K562 (cell line): ENCODE measurements around the gene ACAA2. TPM values are rescaled to one million over a fixed set of nuclear protein-coding genes. Genes with fewer than 3 reads are reported as not detected.

Source experiments
- ATAC-seq: fragments of 200-7000 bp; cut with Tn5 transposase; 3 replicates; pipeline ENCODE4 v1.9.1; 2020; ENCODE audit warnings: moderate library complexity
- BruUV-seq: library from RNA; stranded (reverse); fragments of 400-500 nt; replicated peaks from 2 replicates; lab custom pipeline; 2021; lab: Mats Ljungman, UMichigan
- CTCF ChIA-PET: fragments of 300-600 bp; formaldehyde crosslinking; extraction: SDS; loops from one replicate; lab custom pipeline; 2021; ENCODE audit warnings: low intra/inter-chr PET ratio; lab: Yijun Ruan, JAX
- POLR2A ChIA-PET: fragments of 300-600, 350-650 bp; sonication (Branson Sonifier 250); formaldehyde crosslinking; extraction: SDS; loops from one replicate; lab custom pipeline; 2021; ENCODE audit warnings: antibody characterized with exemption, inconsistent platforms; lab: Yijun Ruan, JAX
- DNase-seq, 4 experiments: peaks; one replicate each; pipeline versions ENCODE4 v3.0.0 to v3.0.0-alpha.2; 2011 to 2018; ENCODE audit warnings: low spot score in 3 of 4, mixed read lengths in 3 of 4; ENCODE audit errors: extremely low read depth in 1 of 4
- FAIRE-seq: peaks from 2 replicates; lab custom pipeline; 2011; peaks lifted over from hg19 to GRCh38; lab: Jason Lieb, UNC
- H2AFZ ChIP-seq: 2 replicates; pipeline ENCODE4 v1.6.0; 2011; ENCODE audit warnings: low read depth, low read length, control low read depth, inconsistent platforms
- H3K27ac ChIP-seq: fragments of 200-600 bp; 3 replicates; pipeline ENCODE4 v1.8.0; 2011; ENCODE audit warnings: low read depth, mild to moderate bottlenecking, control low read depth, inconsistent platforms, low read length, moderate library complexity, mixed read lengths; ENCODE audit errors: extremely low read depth
- H3K27me3 ChIP-seq, 2 experiments: fragments of 300-600 bp in 1 of 2; 2 replicates in 1 of 2; 3 replicates in 1 of 2; pipeline versions ENCODE4 v1.6.0 to v1.8.0; 2011; ENCODE audit warnings: inconsistent platforms in 2 of 2, low read length in 2 of 2, mild to moderate bottlenecking in 1 of 2, mixed read lengths in 1 of 2, moderate library complexity in 1 of 2; ENCODE audit not compliant: control insufficient read depth in 2 of 2, insufficient read depth in 2 of 2
- H3K36me3 ChIP-seq: fragments of 300-600 bp; 3 replicates; pipeline ENCODE4 v1.8.0; 2011; ENCODE audit warnings: mild to moderate bottlenecking, low read length, inconsistent platforms; ENCODE audit not compliant: control insufficient read depth, insufficient read depth
- H3K4me1 ChIP-seq, 2 experiments: fragments of 200-600 bp in 1 of 2; replicated peaks in 1 of 2; 2 replicates in 1 of 2; 3 replicates in 1 of 2; pipeline versions ENCODE4 v1.5.1 to v1.8.0; 2011; ENCODE audit warnings: inconsistent platforms in 2 of 2, low read length in 2 of 2, mild to moderate bottlenecking in 1 of 2, mixed read lengths in 1 of 2, moderate library complexity in 1 of 2; ENCODE audit not compliant: control insufficient read depth in 2 of 2, insufficient read depth in 2 of 2
- H3K4me2 ChIP-seq: 2 replicates; pipeline ENCODE4 v1.6.1; 2011; ENCODE audit warnings: low read length, control low read depth, inconsistent platforms, mixed read lengths; ENCODE audit not compliant: insufficient read depth
- H3K4me3 ChIP-seq: fragments of 200-600 bp; sonication (generic), shearing (Covaris generic); 2 replicates; pipeline ENCODE4 v1.5.1; 2016; ENCODE audit warnings: control low read depth, inconsistent platforms
- H3K79me2 ChIP-seq: fragments of 200-600 bp; 3 replicates; pipeline ENCODE4 v1.8.0; 2011; ENCODE audit warnings: low read length, inconsistent platforms; ENCODE audit not compliant: control insufficient read depth, insufficient read depth
- H3K9ac ChIP-seq, 2 experiments: 2 replicates each; pipeline versions ENCODE4 v1.6.0 to v1.6.1; 2011; ENCODE audit warnings: low read depth in 2 of 2, low read length in 2 of 2, control low read depth in 1 of 2, inconsistent platforms in 1 of 2, mild to moderate bottlenecking in 1 of 2, mixed read lengths in 1 of 2; ENCODE audit not compliant: insufficient read depth in 1 of 2
- H3K9me1 ChIP-seq: one replicate; pipeline ENCODE4 v1.6.0; 2011; ENCODE audit warnings: inconsistent platforms, mild to moderate bottlenecking, low read length, moderate library complexity; ENCODE audit not compliant: control insufficient read depth, insufficient read depth
- H3K9me3 ChIP-seq: replicated peaks from 2 replicates; pipeline ENCODE4 v1.5.1; 2011; ENCODE audit warnings: low read depth, low read length, inconsistent platforms; ENCODE audit not compliant: control insufficient read depth, insufficient read depth
- H4K20me1 ChIP-seq: replicated peaks from 2 replicates; pipeline ENCODE4 v1.6.1; 2011; ENCODE audit warnings: low read length, inconsistent platforms, mixed read lengths; ENCODE audit not compliant: control insufficient read depth, insufficient read depth
- CBX5 ChIP-seq: IDR thresholded peaks from 2 replicates; pipeline ENCODE4 v1.6.1; 2014; ENCODE audit warnings: low read depth, borderline replicate concordance
- CHD7 ChIP-seq: fragments of 200-600 bp; sonication (generic); IDR thresholded peaks from one replicate; pipeline ENCODE4 v1.6.1; 2012; ENCODE audit warnings: mild to moderate bottlenecking, low read depth, low read length, inconsistent platforms
- HDAC2 ChIP-seq: fragments of 450-650 bp; IDR thresholded peaks from 2 replicates; pipeline ENCODE4 v1.6.1; 2016; ENCODE audit warnings: mild to moderate bottlenecking
- NONO ChIP-seq, 2 experiments: fragments of 200-400 bp in 1 of 2; fragments of 450-650 bp in 1 of 2; formaldehyde crosslinking in 1 of 2; IDR thresholded peaks; 2 replicates each; pipeline ENCODE4 v1.6.1; 2017; ENCODE audit warnings: low read depth in 2 of 2, mild to moderate bottlenecking in 2 of 2, moderate library complexity in 2 of 2, low read length in 1 of 2
- SAP30 ChIP-seq: fragments of 200-600 bp; sonication (generic); IDR thresholded peaks from 2 replicates; pipeline ENCODE4 v1.6.1; 2012; ENCODE audit warnings: borderline replicate concordance, low read depth, mild to moderate bottlenecking, moderate library complexity, low read length, control low read depth, inconsistent platforms; ENCODE audit not compliant: insufficient read depth, poor library complexity, severe bottlenecking
- SMARCB1 ChIP-seq: IDR thresholded peaks from 2 replicates; pipeline ENCODE4 v1.6.1; 2011; ENCODE audit warnings: improper control_type of control experiment, low read depth; ENCODE audit not compliant: insufficient read length
- TAL1 ChIP-seq: fragments of 450-650 bp; IDR thresholded peaks from 2 replicates; pipeline ENCODE4 v1.6.1; 2016; ENCODE audit warnings: mild to moderate bottlenecking
- ZBTB5 ChIP-seq: fragments of 450-650 bp; IDR thresholded peaks from 2 replicates; pipeline ENCODE4 v1.6.1; 2017; ENCODE audit warnings: antibody characterized with exemption
- ZNF347 ChIP-seq: fragments of 450-650 bp; formaldehyde crosslinking; IDR thresholded peaks from 2 replicates; pipeline ENCODE4 v1.4.0; 2020; ENCODE audit warnings: low read depth, mild to moderate bottlenecking, moderate library complexity
- ZNF583 ChIP-seq: fragments of 250-450 bp; sonication (Bioruptor Pico); IDR thresholded peaks from 2 replicates; pipeline ENCODE4 v1.4.0; 2020
- WGBS: fragments of 100-300 bp; shearing (Covaris generic); methylation state at CpG from one replicate; pipeline ENCODE4 v1.1.6; 2016; ENCODE audit warnings: low coverage, mixed read lengths; ENCODE audit not compliant: insufficient coverage; ENCODE audit errors: missing lambda C conversion rate; 5-methylcytosine and 5-hydroxymethylcytosine counted together
- in situ Hi-C: fragments of 300-500 bp; cut with MboI; formaldehyde crosslinking; loops from 4 replicates; pipeline ENCODE4 v1.15.0; 2018; ENCODE audit warnings: inconsistent platforms, mixed read lengths
- intact Hi-C: fragments of 100-400 bp; cut with micrococcal nuclease; formaldehyde crosslinking; loops from 2 replicates; pipeline ENCODE4 v1.14.2; 2022
- polyA plus RNA-seq, 8 experiments: library from polyadenylated mRNA; depleted of rRNA in 4 of 8; stranded (reverse) in 5 of 8; unstranded in 3 of 8; fragments of >200 nt; fragmentation: Nextera tagmentation in 2 of 8; fragmentation: Illumina TruSeq in 1 of 8; extraction: Ambion mirVana in 2 of 8; extraction: Trizol in 1 of 8; gene quantifications; 2 replicates each; pipeline versions ENCODE4 v1.2.1 to v1.2.3, GENCODE V29; 2011 to 2014; ENCODE audit warnings: inconsistent platforms in 1 of 8, missing spikeins in 1 of 8
- total RNA-seq, 7 experiments: library from RNA; depleted of rRNA in 6 of 7; stranded (reverse); fragments of >200 nt in 6 of 7; fragmentation: Illumina TruSeq in 2 of 7; extraction: Trizol in 2 of 7; gene quantifications; 2 replicates each; pipeline versions ENCODE4 v1.2.1 to v1.2.3, GENCODE V29; 2011 to 2021; ENCODE audit warnings: low replicate concordance in 1 of 7

Gene ACAA2
- total and polyA plus RNA-seq, 9 of the 15 experiments (the other 6 are each of a cell fraction or from before 2014, with no cell fraction given), result 13.2 to 31.5 (median 21.7) TPM

DNA sequence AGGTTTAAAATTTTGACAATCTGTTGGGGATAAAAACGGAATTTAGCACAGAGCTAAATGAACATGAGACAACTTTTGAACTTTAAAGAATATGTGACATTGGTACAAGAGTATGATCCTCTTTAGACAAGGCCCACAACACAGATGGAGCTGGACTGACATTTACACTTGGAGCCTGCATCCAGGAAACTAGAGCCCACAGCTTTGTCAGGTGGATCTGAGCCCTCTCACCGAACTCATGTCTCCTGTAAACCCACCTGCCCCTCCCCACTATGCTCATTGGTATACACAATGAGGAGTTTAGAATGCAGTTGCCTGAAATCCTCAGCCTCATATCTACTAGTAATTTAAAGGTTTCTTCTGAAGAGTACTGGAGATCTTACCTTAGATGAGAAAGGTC lies 22.1 kb upstream of the ACAA2 start:
- no peak overlapping the region for H3K4me2 ChIP-seq
- no peak overlapping the region for H3K9ac ChIP-seq
- no peaks in the 10 kb centered on the region for H3K9me3 ChIP-seq
- no peak overlapping the region for H3K4me3 ChIP-seq
- H3K79me2 ChIP-seq, result no peaks in the 10 kb centered on the region
- H4K20me1 ChIP-seq, result no peaks in the 10 kb centered on the region
- FAIRE-seq (no peak), ATAC-seq (no peak), DNase-seq (no peak)
- H3K4me1 ChIP-seq, result no peaks in the 10 kb centered on the region
- intact Hi-C loops, result no loop called here
- H3K27ac ChIP-seq, result no peak overlapping the region
- no peak overlapping the region for H2AFZ ChIP-seq
- 7% methylated on average over 2 of the region's 2 CpGs for WGBS
- POLR2A ChIA-PET, result interaction anchor here (0.7 kb wide), 1 partner anchor 349 kb away, joined by 4 read pairs; no protein-coding TSS in a partner anchor
- no peaks in the 10 kb centered on the region for H3K9me1 ChIP-seq
- BruUV-seq, result no TSS peak
- in situ Hi-C loops, result no loop called here
- H3K36me3 ChIP-seq, result no peaks in the 10 kb centered on the region
- no peaks in the 10 kb centered on the region; a peak in 2 of 5 replicates for H3K27me3 ChIP-seq
- CTCF ChIA-PET, result no interaction called here
- TF ChIP-seq SMARCB1 (no peak), ZNF347 (CRISPR knock-in tag) (no peak), ZNF583 (CRISPR knock-in tag) (no peak), SAP30 (no peak), CHD7 (no peak), NONO (IDR thresholded peaks at IDR 0.05; ENCODE audit: low read depth in 2 of 2, low read length in 1 of 2) (no peak), ZBTB5 (no peak), TAL1 (no peak), HDAC2 (no peak), CBX5 (no peak)
